PFSK-1 (cell line): ENCODE data around the gene MBNL3.

Experiments used
- FOXP2 ChIP-seq: optimal IDR thresholded peaks from 2 replicates; pipeline ENCODE3; 2011; ENCODE audit warnings: borderline replicate concordance, control low read depth, inconsistent platforms; ENCODE audit not compliant: insufficient read depth; ENCODE audit errors: extremely low read length, extremely low read depth
- POLR2AphosphoS5 ChIP-seq: IDR thresholded peaks from 2 replicates; pipeline ENCODE4 v1.6.1; 2012; ENCODE audit warnings: low read depth, mild to moderate bottlenecking, control low read depth, low read length, moderate library complexity
- SIN3A ChIP-seq: IDR thresholded peaks from 2 replicates; pipeline ENCODE4 v1.6.1; 2012; ENCODE audit warnings: mild to moderate bottlenecking, low read length, moderate library complexity, borderline replicate concordance; ENCODE audit not compliant: insufficient read depth
- TAF1 ChIP-seq: IDR thresholded peaks from 2 replicates; pipeline ENCODE4 v1.6.1; 2012; ENCODE audit warnings: low read length, control low read depth, borderline replicate concordance; ENCODE audit not compliant: insufficient read depth
- TF ChIP-seq, protein P1 (sequence below), 2 experiments: IDR thresholded peaks; 2 replicates each; pipeline versions ENCODE4 v1.6.1 to v1.8.0; 2011 to 2012; ENCODE audit warnings: low read depth in 2 of 2, low read length in 2 of 2, control low read depth in 1 of 2, inconsistent platforms in 1 of 2, mild to moderate bottlenecking in 1 of 2, moderate library complexity in 1 of 2; ENCODE audit not compliant: insufficient read depth in 1 of 2

DNA sequence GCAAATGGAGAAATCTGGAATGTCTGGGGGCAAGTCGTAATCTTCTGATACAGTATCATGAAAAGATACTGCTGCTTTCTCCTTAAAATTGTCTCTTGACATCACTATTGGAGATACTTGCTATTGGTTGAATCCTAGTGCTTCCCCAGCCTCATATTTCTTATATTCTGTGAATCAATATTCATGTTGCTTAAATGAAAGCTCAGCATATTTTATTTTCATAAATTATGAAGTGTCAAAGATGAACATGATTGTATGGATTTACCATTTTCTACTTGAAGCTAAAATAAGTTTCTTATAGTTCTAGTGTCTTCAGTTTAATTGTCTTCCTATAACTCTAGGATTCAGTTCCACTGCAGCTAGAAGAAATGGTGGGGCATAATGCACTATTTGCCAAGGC is 29.6 kb upstream of the MBNL3 start:
- no peak for TF ChIP-seq SIN3A
- no peak for TF ChIP-seq POLR2AphosphoS5
- TF ChIP-seq, protein P1, sequence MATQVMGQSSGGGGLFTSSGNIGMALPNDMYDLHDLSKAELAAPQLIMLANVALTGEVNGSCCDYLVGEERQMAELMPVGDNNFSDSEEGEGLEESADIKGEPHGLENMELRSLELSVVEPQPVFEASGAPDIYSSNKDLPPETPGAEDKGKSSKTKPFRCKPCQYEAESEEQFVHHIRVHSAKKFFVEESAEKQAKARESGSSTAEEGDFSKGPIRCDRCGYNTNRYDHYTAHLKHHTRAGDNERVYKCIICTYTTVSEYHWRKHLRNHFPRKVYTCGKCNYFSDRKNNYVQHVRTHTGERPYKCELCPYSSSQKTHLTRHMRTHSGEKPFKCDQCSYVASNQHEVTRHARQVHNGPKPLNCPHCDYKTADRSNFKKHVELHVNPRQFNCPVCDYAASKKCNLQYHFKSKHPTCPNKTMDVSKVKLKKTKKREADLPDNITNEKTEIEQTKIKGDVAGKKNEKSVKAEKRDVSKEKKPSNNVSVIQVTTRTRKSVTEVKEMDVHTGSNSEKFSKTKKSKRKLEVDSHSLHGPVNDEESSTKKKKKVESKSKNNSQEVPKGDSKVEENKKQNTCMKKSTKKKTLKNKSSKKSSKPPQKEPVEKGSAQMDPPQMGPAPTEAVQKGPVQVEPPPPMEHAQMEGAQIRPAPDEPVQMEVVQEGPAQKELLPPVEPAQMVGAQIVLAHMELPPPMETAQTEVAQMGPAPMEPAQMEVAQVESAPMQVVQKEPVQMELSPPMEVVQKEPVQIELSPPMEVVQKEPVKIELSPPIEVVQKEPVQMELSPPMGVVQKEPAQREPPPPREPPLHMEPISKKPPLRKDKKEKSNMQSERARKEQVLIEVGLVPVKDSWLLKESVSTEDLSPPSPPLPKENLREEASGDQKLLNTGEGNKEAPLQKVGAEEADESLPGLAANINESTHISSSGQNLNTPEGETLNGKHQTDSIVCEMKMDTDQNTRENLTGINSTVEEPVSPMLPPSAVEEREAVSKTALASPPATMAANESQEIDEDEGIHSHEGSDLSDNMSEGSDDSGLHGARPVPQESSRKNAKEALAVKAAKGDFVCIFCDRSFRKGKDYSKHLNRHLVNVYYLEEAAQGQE (IDR thresholded peaks at IDR 0.05; ENCODE audit: insufficient read depth in 1 of 2, low read depth in 2 of 2, low read length in 2 of 2): no peak
- TF ChIP-seq TAF1: no peak
- TF ChIP-seq FOXP2: no peak
